ENCODE measurements around the gene NLRC3. TPM values are rescaled to one million over a fixed set of nuclear protein-coding genes. Genes with fewer than 3 reads are reported as not detected.

Gene NLRC3
- total and polyA plus RNA-seq, 2 donors from 2014 or later: 0.52 to 5.3 TPM

DNA sequence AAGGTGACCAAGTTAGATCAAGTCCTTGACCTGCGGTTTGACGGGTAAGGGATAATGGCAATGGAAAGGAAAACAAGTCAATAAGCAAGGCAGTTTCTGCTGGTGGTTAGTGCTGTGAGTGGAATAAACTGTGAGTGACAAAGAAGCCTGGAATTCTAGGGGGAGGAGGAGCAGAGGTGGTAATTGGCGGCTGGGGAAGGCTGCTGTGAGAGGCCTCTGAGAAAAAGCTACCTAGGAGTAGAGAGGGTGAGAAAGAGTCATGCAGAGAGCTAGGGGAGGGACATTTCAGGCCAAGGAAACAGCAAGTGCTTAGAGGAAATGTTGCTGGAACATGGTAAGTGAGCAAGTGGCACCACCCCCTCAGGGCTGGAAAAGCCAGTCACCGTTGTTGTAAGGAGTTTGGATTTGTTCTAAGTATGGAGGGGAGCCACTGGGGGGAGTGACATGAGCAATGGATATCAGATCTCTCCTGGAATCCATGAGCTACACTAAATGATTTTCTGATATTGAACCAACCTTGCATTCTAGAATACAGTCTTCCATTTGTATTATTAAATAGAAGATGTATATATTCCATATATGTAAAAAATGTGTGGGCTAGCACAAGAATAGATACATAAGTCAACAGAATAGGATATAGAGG is 6.7 kb downstream of the NLRC3 start:
- no peak for FAIRE-seq
- no peak overlapping the region for H3K27ac ChIP-seq (ENCODE audit: low read depth in 2 of 2, low read length in 2 of 2)
- no peaks in the 10 kb centered on the region for H3K27me3 ChIP-seq (ENCODE audit: control insufficient read depth, insufficient read depth, low read length)
- intact Hi-C loops (cut with DNase I): no loop called here
- TF ChIP-seq, protein P1, sequence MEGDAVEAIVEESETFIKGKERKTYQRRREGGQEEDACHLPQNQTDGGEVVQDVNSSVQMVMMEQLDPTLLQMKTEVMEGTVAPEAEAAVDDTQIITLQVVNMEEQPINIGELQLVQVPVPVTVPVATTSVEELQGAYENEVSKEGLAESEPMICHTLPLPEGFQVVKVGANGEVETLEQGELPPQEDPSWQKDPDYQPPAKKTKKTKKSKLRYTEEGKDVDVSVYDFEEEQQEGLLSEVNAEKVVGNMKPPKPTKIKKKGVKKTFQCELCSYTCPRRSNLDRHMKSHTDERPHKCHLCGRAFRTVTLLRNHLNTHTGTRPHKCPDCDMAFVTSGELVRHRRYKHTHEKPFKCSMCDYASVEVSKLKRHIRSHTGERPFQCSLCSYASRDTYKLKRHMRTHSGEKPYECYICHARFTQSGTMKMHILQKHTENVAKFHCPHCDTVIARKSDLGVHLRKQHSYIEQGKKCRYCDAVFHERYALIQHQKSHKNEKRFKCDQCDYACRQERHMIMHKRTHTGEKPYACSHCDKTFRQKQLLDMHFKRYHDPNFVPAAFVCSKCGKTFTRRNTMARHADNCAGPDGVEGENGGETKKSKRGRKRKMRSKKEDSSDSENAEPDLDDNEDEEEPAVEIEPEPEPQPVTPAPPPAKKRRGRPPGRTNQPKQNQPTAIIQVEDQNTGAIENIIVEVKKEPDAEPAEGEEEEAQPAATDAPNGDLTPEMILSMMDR (IDR thresholded peaks at IDR 0.05; ENCODE audit: borderline replicate concordance, extremely low read depth, insufficient read depth): no peak
- no peak for DNase-seq
- H3K36me3 ChIP-seq (ENCODE audit: control insufficient read depth in 2 of 3, insufficient read depth in 3 of 3, low read length in 3 of 3): no peaks in the 10 kb centered on the region
- peaks cover 0 to 6% (median 0%) of the 10 kb centered on the region in 3 donors for H3K9me3 ChIP-seq (ENCODE audit: control insufficient read depth in 2 of 3, insufficient read depth in 1 of 3, low read length in 3 of 3)
- H3K9ac ChIP-seq (ENCODE audit: low read length in 3 of 3): no peak overlapping the region
- H3K4me1 ChIP-seq (ENCODE audit: control insufficient read depth in 2 of 3, insufficient read depth in 2 of 3, low read depth in 1 of 3, low read length in 3 of 3): no peaks in the 10 kb centered on the region
- no peak overlapping the region for H3K4me3 ChIP-seq (ENCODE audit: low read length in 3 of 3)

DNA sequence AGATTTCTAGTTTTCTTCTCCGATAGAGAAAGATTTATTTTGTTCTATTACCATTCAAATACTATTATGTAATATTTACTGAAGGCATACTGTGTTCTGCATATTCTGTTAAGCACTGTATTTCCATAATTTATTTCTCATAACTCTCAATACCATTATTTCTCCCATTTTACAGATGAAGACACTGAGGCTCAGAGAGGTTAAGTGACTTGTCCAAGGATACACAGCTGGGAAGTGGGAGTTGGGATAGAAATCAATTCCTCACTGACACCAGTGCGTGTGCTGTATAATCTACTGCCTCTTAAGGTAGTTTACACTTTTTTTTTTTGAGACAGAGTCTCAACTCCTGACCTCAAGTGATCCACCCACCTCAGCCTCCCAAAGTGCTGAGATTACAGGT is 7.4 kb downstream of the NLRC3 start:
- TF ChIP-seq, protein P1 (IDR thresholded peaks at IDR 0.05; ENCODE audit: borderline replicate concordance, extremely low read depth, insufficient read depth): no peak
- intact Hi-C loops (cut with DNase I): no loop called here
- no peak for DNase-seq
- no peaks in the 10 kb centered on the region for H3K4me1 ChIP-seq (ENCODE audit: control insufficient read depth in 2 of 3, insufficient read depth in 2 of 3, low read depth in 1 of 3, low read length in 3 of 3)
- no peak overlapping the region for H3K4me3 ChIP-seq (ENCODE audit: low read length in 3 of 3)
- H3K9ac ChIP-seq (ENCODE audit: low read length in 3 of 3): no peak overlapping the region
- H3K27ac ChIP-seq (ENCODE audit: low read depth in 2 of 2, low read length in 2 of 2): no peak overlapping the region
- no peaks in the 10 kb centered on the region for H3K36me3 ChIP-seq (ENCODE audit: control insufficient read depth in 2 of 3, insufficient read depth in 3 of 3, low read length in 3 of 3)
- H3K9me3 ChIP-seq (ENCODE audit: control insufficient read depth in 2 of 3, insufficient read depth in 1 of 3, low read length in 3 of 3): peaks cover 0 to 6% (median 0%) of the 10 kb centered on the region in 3 donors
- no peak for FAIRE-seq
- no peaks in the 10 kb centered on the region for H3K27me3 ChIP-seq (ENCODE audit: control insufficient read depth, insufficient read depth, low read length)

DNA sequence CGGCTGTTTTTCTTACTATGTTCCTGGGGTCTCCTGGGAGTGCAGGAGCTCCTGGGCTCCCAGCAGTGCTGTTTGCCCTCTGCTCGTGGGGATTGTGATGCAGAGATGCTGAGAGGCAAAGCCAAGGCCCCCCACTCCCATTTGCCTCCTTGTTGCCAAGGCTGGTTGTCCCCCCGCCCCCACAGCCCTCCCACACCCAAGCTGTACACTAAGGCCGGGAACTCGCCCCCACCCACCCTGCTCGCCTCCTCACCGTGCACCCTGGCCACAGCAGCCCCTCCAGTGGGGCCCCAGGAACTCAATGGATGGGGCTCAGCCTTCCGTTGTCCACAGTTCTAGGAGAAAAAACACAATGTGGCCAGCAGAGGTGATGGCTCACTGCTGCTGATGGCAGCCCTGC is 10.2 kb downstream of the NLRC3 start:
- no peak for FAIRE-seq
- Histone ChIP-seq H3K4me3 (ENCODE audit: low read length in 3 of 3) (no peak overlapping the region), H3K27ac (ENCODE audit: low read depth in 2 of 2, low read length in 2 of 2) (no peak overlapping the region), H3K9me3 (ENCODE audit: control insufficient read depth in 2 of 3, insufficient read depth in 1 of 3, low read length in 3 of 3) (peaks cover 0 to 6% (median 0%) of the 10 kb centered on the region in 3 donors), H3K36me3 (ENCODE audit: control insufficient read depth in 2 of 3, insufficient read depth in 3 of 3, low read length in 3 of 3) (no peaks in the 10 kb centered on the region), H3K4me1 (ENCODE audit: control insufficient read depth in 2 of 3, insufficient read depth in 2 of 3, low read depth in 1 of 3, low read length in 3 of 3) (no peaks in the 10 kb centered on the region), H3K9ac (ENCODE audit: low read length in 3 of 3) (no peak overlapping the region), H3K27me3 (ENCODE audit: control insufficient read depth, insufficient read depth, low read length) (no peaks in the 10 kb centered on the region)
- DNase-seq: no peak
- intact Hi-C loops (cut with DNase I): no loop called here
- TF ChIP-seq, protein P1 (IDR thresholded peaks at IDR 0.05; ENCODE audit: borderline replicate concordance, extremely low read depth, insufficient read depth): no peak

GRCh38 chr16:3564889-3565141 is 12.4 kb downstream of the NLRC3 start:
- H3K36me3 ChIP-seq (ENCODE audit: control insufficient read depth in 2 of 3, insufficient read depth in 3 of 3, low read length in 3 of 3): no peaks in the 10 kb centered on the region
- no peak overlapping the region for H3K4me3 ChIP-seq (ENCODE audit: low read length in 3 of 3)
- DNase-seq (peak in 1 of 5 donors; percentile 62), FAIRE-seq (no peak)
- H3K4me1 ChIP-seq (ENCODE audit: control insufficient read depth in 2 of 3, insufficient read depth in 2 of 3, low read depth in 1 of 3, low read length in 3 of 3): no peaks in the 10 kb centered on the region
- no peak overlapping the region for H3K27ac ChIP-seq (ENCODE audit: low read depth in 2 of 2, low read length in 2 of 2)
- TF ChIP-seq, protein P1 (IDR thresholded peaks at IDR 0.05; ENCODE audit: borderline replicate concordance, extremely low read depth, insufficient read depth): no peak
- no peaks in the 10 kb centered on the region for H3K9me3 ChIP-seq (ENCODE audit: control insufficient read depth in 2 of 3, insufficient read depth in 1 of 3, low read length in 3 of 3)
- H3K9ac ChIP-seq (ENCODE audit: low read length in 3 of 3): no peak overlapping the region
- no peaks in the 10 kb centered on the region for H3K27me3 ChIP-seq (ENCODE audit: control insufficient read depth, insufficient read depth, low read length)
- intact Hi-C loops (cut with DNase I): no loop called here
